DOHH2 (cell line): ENCODE measurements around the gene WDR49.

ENCODE experiments used
- H3F3A ChIP-seq: fragments of 200-600 bp; sonication (generic), shearing (Covaris generic); 2 replicates; pipeline ENCODE4 v1.6.0; 2016; ENCODE audit warnings: antibody characterized with exemption, mild to moderate bottlenecking; ENCODE audit not compliant: control insufficient read depth, insufficient read depth
- H3K27ac ChIP-seq: fragments of 200-600 bp; sonication (generic); 2 replicates; pipeline ENCODE4 v1.5.1; 2014; ENCODE audit warnings: low read depth, mild to moderate bottlenecking, low read length, moderate library complexity
- H3K27me3 ChIP-seq: fragments of 200-600 bp; sonication (generic); 2 replicates; pipeline ENCODE4 v1.6.1; 2014; ENCODE audit warnings: mild to moderate bottlenecking, low read length, mixed read lengths; ENCODE audit not compliant: control insufficient read depth
- H3K36me3 ChIP-seq: fragments of 200-600 bp; sonication (generic); 2 replicates; pipeline ENCODE4 v1.6.1; 2014; ENCODE audit warnings: mild to moderate bottlenecking, low read length, moderate library complexity, mixed read lengths; ENCODE audit not compliant: control insufficient read depth
- H3K4me1 ChIP-seq: fragments of 200-600 bp; sonication (generic); 2 replicates; pipeline ENCODE4 v1.6.1; 2014; ENCODE audit warnings: mild to moderate bottlenecking, low read length, mixed read lengths; ENCODE audit not compliant: control insufficient read depth
- H3K4me2 ChIP-seq: fragments of 200-600 bp; sonication (generic); 2 replicates; pipeline ENCODE4 v1.6.0; 2014; ENCODE audit warnings: mild to moderate bottlenecking, low read length, moderate library complexity
- H3K4me3 ChIP-seq: fragments of 200-600 bp; sonication (generic); 2 replicates; pipeline ENCODE4 v1.5.1; 2014; ENCODE audit warnings: mild to moderate bottlenecking, low read length, mixed read lengths
- H3K79me2 ChIP-seq: fragments of 200-600 bp; sonication (generic); 2 replicates; pipeline ENCODE4 v1.6.1; 2014; ENCODE audit warnings: mild to moderate bottlenecking, low read length, mixed read lengths; ENCODE audit not compliant: control insufficient read depth
- H3K9me2 ChIP-seq: fragments of 200-600 bp; sonication (generic); replicated peaks from 2 replicates; pipeline ENCODE4 v1.6.1; 2014; ENCODE audit warnings: mild to moderate bottlenecking, low read length, mixed read lengths; ENCODE audit not compliant: control insufficient read depth
- H3K9me3 ChIP-seq: fragments of 200-600 bp; sonication (generic); 2 replicates; pipeline ENCODE4 v1.6.1; 2014; ENCODE audit warnings: antibody characterized with exemption, low read length, mixed read lengths; ENCODE audit not compliant: control insufficient read depth, insufficient read depth
- H4K20me1 ChIP-seq: fragments of 200-600 bp; sonication (generic); 2 replicates; pipeline ENCODE4 v1.6.0; 2014; ENCODE audit warnings: low read depth, mild to moderate bottlenecking, antibody characterized with exemption, low read length, moderate library complexity; ENCODE audit not compliant: control insufficient read depth, insufficient read depth
- CTCF ChIP-seq: fragments of 200-600 bp; sonication (generic); IDR thresholded peaks from one replicate; pipeline ENCODE4 v1.5.1; 2014; ENCODE audit warnings: antibody characterized with exemption, mild to moderate bottlenecking, low read depth, low read length; ENCODE audit not compliant: poor library complexity, severe bottlenecking
- EZH2phosphoT487 ChIP-seq: fragments of 200-600 bp; sonication (generic); IDR thresholded peaks from 2 replicates; pipeline ENCODE4 v1.6.1; 2017; ENCODE audit warnings: borderline replicate concordance, mild to moderate bottlenecking, antibody characterized with exemption, low read length, moderate library complexity, mixed read lengths

WDR49 gene

DNA sequence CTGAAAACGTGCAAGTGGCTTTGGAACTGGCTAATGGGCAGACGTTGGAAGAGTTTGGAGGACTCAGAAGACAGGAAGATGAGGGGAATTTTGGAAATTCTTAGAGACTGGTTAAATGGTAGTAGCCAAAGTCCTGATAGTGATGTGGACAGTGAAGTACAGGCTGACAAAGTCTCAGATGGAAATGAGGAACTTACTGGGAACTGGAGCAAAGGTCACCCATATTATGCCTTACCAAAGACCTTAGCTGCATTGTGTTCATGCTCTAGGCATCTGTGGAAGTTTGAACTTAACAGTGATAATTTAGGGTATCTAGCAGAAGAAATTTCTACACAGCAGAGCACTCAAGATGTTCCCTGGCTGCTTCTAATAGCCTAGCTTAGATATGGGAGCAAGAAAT is 151.3 kb downstream of the WDR49 start:
- H3K9me2 ChIP-seq: no peaks in the 10 kb centered on the region
- H4K20me1 ChIP-seq: no peaks in the 10 kb centered on the region
- no peak for TF ChIP-seq CTCF
- TF ChIP-seq EZH2phosphoT487: no peak
- H3K79me2 ChIP-seq: no peaks in the 10 kb centered on the region
- H3K9me3 ChIP-seq: no peaks in the 10 kb centered on the region
- H3K4me3 ChIP-seq: no peak overlapping the region
- H3K36me3 ChIP-seq: no peaks in the 10 kb centered on the region
- no peaks in the 10 kb centered on the region for H3F3A ChIP-seq
- H3K4me2 ChIP-seq: no peak overlapping the region
- H3K4me1 ChIP-seq: no peaks in the 10 kb centered on the region
- H3K27me3 ChIP-seq: no peaks in the 10 kb centered on the region
- H3K27ac ChIP-seq: no peak overlapping the region

DNA sequence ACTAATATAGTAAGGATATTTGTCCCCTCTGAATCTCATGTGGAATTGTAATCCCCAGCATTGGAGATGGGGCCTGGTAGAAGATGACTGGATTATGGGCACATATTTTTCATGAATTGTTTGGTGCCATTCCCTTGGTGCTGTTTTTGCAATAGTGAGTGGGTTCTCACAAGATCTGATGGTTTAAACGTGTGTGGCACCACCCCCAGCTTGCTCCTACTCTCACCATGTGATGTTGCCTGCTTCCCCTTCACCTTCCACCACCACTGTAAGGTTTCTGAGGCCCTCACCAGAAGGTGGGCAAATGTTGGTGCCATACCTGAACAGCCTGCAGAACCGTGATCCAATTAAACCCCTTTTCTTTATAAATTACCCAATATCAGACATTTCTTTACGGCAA is 151.8 kb downstream of the WDR49 start:
- Histone ChIP-seq H3K9me2 (no peaks in the 10 kb centered on the region), H3K27me3 (no peaks in the 10 kb centered on the region), H3K27ac (no peak overlapping the region), H3F3A (no peaks in the 10 kb centered on the region), H3K4me2 (no peak overlapping the region), H3K36me3 (no peaks in the 10 kb centered on the region), H3K79me2 (no peaks in the 10 kb centered on the region), H4K20me1 (no peaks in the 10 kb centered on the region), H3K4me3 (no peak overlapping the region), H3K9me3 (no peaks in the 10 kb centered on the region), H3K4me1 (no peaks in the 10 kb centered on the region)
- TF ChIP-seq CTCF (no peak), EZH2phosphoT487 (no peak)

GRCh38 chr3:167497903-167498302 is 155.8 kb downstream of the WDR49 start:
- no peaks in the 10 kb centered on the region for H3K4me1 ChIP-seq

More at GRCh38 chr3:167497903-167498302, 155.8 kb downstream of the WDR49 start:
- Histone ChIP-seq H3K9me2 (no peaks in the 10 kb centered on the region), H3F3A (no peaks in the 10 kb centered on the region), H3K4me3 (no peak overlapping the region), H3K27me3 (no peaks in the 10 kb centered on the region), H3K4me2 (no peak overlapping the region), H3K79me2 (no peaks in the 10 kb centered on the region), H3K27ac (no peak overlapping the region), H4K20me1 (no peaks in the 10 kb centered on the region), H3K36me3 (no peaks in the 10 kb centered on the region), H3K9me3 (no peaks in the 10 kb centered on the region)
- TF ChIP-seq EZH2phosphoT487 (no peak), CTCF (no peak)
